Adrenal gland (tissue), 5 donors: ENCODE results near the gene ANO7.

Experiments used
- POLR2A ChIP-seq, 2 donors: fragments of 450-650 bp; IDR thresholded peaks; one replicate each; pipeline ENCODE4 v1.6.1; 2017; ENCODE audit warnings: antibody characterized with exemption in 2 of 2, mild to moderate bottlenecking in 2 of 2, moderate library complexity in 1 of 2
- TF ChIP-seq, protein P1 (sequence below), 6 experiments: fragments of 450-650 bp in 4 of 6; fragments of 200-600 bp in 2 of 6; sonication (generic) in 1 of 6; IDR thresholded peaks; 1 replicate in 5 of 6; 2 replicates in 1 of 6; pipeline versions ENCODE4 v1.5.1 to v1.8.0; 2016 to 2021; ENCODE audit warnings: antibody characterized with exemption in 6 of 6, mild to moderate bottlenecking in 2 of 6, moderate library complexity in 1 of 6
- donor health status: DM: no; HTN: no; CAD: no.

DNA sequence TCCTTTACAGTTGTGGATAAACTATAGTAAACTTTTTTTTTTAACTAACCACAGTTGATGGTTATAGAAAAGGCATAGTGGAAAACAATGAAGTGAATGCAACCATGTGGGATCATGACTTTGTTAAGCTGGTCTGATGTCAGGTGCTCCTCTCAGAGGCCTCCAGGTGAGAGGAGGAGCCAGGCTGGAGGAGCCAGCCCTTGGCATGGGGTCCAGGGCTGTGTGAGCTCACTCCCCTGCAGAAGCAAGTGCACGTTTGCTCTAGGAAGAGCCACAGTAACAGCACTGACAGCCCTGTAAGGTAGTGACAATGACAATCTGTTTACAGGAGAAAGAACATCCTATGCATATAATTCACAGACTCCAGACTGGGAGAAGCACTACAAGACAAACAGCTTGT lies 32.5 kb upstream of the ANO7 start:
- no peak for TF ChIP-seq POLR2A (IDR thresholded peaks at IDR 0.05)
- TF ChIP-seq, protein P1, sequence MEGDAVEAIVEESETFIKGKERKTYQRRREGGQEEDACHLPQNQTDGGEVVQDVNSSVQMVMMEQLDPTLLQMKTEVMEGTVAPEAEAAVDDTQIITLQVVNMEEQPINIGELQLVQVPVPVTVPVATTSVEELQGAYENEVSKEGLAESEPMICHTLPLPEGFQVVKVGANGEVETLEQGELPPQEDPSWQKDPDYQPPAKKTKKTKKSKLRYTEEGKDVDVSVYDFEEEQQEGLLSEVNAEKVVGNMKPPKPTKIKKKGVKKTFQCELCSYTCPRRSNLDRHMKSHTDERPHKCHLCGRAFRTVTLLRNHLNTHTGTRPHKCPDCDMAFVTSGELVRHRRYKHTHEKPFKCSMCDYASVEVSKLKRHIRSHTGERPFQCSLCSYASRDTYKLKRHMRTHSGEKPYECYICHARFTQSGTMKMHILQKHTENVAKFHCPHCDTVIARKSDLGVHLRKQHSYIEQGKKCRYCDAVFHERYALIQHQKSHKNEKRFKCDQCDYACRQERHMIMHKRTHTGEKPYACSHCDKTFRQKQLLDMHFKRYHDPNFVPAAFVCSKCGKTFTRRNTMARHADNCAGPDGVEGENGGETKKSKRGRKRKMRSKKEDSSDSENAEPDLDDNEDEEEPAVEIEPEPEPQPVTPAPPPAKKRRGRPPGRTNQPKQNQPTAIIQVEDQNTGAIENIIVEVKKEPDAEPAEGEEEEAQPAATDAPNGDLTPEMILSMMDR (IDR thresholded peaks at IDR 0.05), result no peak
